Right lobe of liver (tissue), 6 donors: Measurements from ENCODE around the gene CFAP119. TPM values are rescaled to one million over a fixed set of nuclear protein-coding genes. Genes with fewer than 3 reads are reported as not detected.

Experiments
- ATAC-seq, 4 donors: fragments of 200-7000 bp; cut with Tn5 transposase; one replicate each; pipeline ENCODE4 v1.9.1; 2020; ENCODE audit warnings: mild to moderate bottlenecking in 4 of 4, moderate library complexity in 4 of 4
- DNase-seq, 3 donors: peaks; one replicate each; pipeline ENCODE4 v3.0.0-alpha.2; 2020
- H3K27ac ChIP-seq, 3 donors: fragments of 200-600 bp; one replicate each; pipeline ENCODE4 v1.8.0; 2022
- H3K27me3 ChIP-seq, 2 donors: fragments of 200-600 bp; one replicate each; pipeline ENCODE4 v1.8.0; 2022
- H3K36me3 ChIP-seq, 4 donors: fragments of 200-600 bp; sonication (generic) in 1 of 4; one replicate each; pipeline versions ENCODE4 v1.5.1 to v1.8.0; 2017 to 2022; ENCODE audit warnings: control low read depth in 1 of 4
- H3K4me1 ChIP-seq, 4 donors: fragments of 200-600 bp; sonication (generic) in 1 of 4; one replicate each; pipeline versions ENCODE4 v1.5.1 to v1.8.0; 2017 to 2022; ENCODE audit warnings: control low read depth in 1 of 4
- H3K4me3 ChIP-seq, 3 donors: fragments of 200-600 bp; one replicate each; pipeline ENCODE4 v1.8.0; 2022
- H3K9me3 ChIP-seq, 4 donors: fragments of 200-600 bp; sonication (generic) in 1 of 4; one replicate each; pipeline versions ENCODE4 v1.5.1 to v1.8.0; 2017 to 2022; ENCODE audit warnings: control low read depth in 1 of 4
- POLR2A ChIP-seq: fragments of 450-650 bp; IDR thresholded peaks from one replicate; pipeline ENCODE4 v1.6.1; 2017; ENCODE audit warnings: antibody characterized with exemption, mild to moderate bottlenecking
- WGBS: methylation state at CpG from one replicate; pipeline ENCODE4 v1.1.6; 2018; ENCODE audit warnings: low coverage, low lambda C conversion rate; ENCODE audit not compliant: insufficient coverage; ENCODE audit errors: missing lambda C conversion rate; 5-methylcytosine and 5-hydroxymethylcytosine counted together
- intact Hi-C, 2 donors: fragments of 100-400 bp; cut with DNase I; formaldehyde crosslinking; loops; one replicate each; pipeline versions ENCODE4 v1.11.2 to v1.14.1; 2022
- total RNA-seq, 6 experiments: library from RNA; depleted of rRNA in 2 of 6; stranded (reverse); fragments of >200 nt in 2 of 6; fragmentation: NEBNext Ultra II Directional in 3 of 6; extraction: Animal tissue kit (Norgen Biotek cat#: 25700) in 3 of 6; gene quantifications; one replicate each; pipeline versions ENCODE4 v1.1.0 to v1.2.4, GENCODE V29; 2016 to 2023
- TF ChIP-seq, protein P1 (sequence below), 4 donors: fragments of 200-600 bp in 3 of 4; fragments of 450-650 bp in 1 of 4; IDR thresholded peaks; one replicate each; pipeline versions ENCODE4 v1.5.1 to v1.8.0; 2016 to 2022; ENCODE audit warnings: antibody characterized with exemption in 4 of 4, mild to moderate bottlenecking in 2 of 4
- donor health status: DM: no; HTN: yes; CAD: no.
- donor health status: DM: no; HTN: no; CAD: no.
- donor health status: DM: no; HTN: no; CAD: no.
- donor health status: DM: no; HTN: yes; CAD: no.
- donor health status: DM: no; HTN: yes; CAD: no.

The CFAP119 gene
- total RNA-seq, 6 experiments from 2014 or later, result 0.19 to 1.8 (median 0.29) TPM; not detected in 1

DNA sequence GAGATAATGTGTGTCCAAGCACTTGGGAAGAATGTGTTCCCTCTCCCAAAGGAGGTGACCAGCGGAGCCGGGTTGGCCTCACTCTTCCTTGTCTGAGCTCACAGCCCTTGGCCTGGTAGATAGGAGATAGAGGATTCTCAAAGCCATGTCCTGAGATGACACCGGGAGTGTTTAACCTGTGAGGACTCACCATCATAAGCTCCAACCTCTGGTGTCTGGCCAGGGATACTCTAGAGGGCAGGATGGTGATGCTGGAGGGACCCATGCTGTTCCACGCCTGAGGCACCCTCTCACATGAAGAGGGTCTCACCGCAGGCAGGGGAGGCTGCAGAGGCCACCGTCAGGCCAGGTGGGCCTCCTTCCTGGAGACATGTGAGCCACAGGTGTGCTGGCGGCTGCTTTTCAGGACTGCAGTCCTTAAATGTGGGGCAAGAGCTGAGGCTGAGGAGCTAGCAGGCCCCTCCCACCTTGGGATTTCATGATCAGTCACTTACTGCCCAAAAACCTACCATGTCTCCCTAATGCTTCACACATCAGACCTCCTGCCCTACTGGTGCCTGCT, 31.7 kb upstream of the CFAP119 start:
- H3K4me1 ChIP-seq, result peaks cover 0 to 6% (median 0%) of the 10 kb centered on the region in 4 donors
- no peaks in the 10 kb centered on the region for H3K9me3 ChIP-seq
- intact Hi-C loops, result no loop called here
- no peak for TF ChIP-seq POLR2A
- TF ChIP-seq, protein P1, sequence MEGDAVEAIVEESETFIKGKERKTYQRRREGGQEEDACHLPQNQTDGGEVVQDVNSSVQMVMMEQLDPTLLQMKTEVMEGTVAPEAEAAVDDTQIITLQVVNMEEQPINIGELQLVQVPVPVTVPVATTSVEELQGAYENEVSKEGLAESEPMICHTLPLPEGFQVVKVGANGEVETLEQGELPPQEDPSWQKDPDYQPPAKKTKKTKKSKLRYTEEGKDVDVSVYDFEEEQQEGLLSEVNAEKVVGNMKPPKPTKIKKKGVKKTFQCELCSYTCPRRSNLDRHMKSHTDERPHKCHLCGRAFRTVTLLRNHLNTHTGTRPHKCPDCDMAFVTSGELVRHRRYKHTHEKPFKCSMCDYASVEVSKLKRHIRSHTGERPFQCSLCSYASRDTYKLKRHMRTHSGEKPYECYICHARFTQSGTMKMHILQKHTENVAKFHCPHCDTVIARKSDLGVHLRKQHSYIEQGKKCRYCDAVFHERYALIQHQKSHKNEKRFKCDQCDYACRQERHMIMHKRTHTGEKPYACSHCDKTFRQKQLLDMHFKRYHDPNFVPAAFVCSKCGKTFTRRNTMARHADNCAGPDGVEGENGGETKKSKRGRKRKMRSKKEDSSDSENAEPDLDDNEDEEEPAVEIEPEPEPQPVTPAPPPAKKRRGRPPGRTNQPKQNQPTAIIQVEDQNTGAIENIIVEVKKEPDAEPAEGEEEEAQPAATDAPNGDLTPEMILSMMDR (IDR thresholded peaks at IDR 0.05), result no peak
- H3K27me3 ChIP-seq, result no peaks in the 10 kb centered on the region
- ATAC-seq (peak in 1 of 4 donors; percentile 26), DNase-seq (no peak)
- no peaks in the 10 kb centered on the region for H3K36me3 ChIP-seq
- no peak overlapping the region for H3K27ac ChIP-seq
- no peak overlapping the region for H3K4me3 ChIP-seq
- no CpG with 5 or more reads among the region's 7 CpGs for WGBS

DNA sequence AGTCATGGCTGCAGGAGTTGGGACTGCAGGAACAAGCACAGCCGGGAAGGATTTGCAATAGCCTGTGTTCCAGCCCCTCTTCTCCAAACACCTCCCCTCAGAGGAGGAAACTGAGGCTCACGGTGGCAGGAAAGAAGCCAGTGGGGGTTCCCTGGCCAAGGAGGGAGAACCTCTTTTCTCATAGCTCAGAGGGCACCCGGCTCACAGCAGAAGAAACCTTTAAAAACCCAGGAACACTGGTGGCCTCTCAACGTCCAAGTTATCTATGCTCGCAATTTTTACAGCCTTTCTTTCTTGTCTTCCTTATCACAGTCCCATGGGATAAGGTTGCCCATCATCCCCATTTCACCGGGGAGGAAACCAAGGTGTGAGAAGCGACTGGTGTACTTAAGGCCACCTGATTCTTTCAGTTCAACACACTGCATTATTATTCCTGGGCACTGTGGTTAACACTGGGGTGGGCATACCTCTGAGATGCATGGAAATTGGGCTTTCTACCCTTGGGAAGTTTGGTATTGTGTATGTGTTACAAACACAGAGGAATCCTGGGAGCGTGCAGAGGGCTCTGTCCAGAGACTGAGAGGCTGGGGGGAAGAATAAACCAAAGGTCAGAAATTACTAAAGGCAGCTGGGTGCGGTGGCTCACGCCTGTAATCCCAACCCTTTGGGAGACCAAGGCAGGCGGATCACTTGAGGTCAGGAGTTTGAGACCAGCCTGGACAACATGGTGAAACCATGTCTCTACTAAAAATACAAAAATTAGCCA, 25.9 kb upstream of the CFAP119 start:
- no peak for DNase-seq

DNA sequence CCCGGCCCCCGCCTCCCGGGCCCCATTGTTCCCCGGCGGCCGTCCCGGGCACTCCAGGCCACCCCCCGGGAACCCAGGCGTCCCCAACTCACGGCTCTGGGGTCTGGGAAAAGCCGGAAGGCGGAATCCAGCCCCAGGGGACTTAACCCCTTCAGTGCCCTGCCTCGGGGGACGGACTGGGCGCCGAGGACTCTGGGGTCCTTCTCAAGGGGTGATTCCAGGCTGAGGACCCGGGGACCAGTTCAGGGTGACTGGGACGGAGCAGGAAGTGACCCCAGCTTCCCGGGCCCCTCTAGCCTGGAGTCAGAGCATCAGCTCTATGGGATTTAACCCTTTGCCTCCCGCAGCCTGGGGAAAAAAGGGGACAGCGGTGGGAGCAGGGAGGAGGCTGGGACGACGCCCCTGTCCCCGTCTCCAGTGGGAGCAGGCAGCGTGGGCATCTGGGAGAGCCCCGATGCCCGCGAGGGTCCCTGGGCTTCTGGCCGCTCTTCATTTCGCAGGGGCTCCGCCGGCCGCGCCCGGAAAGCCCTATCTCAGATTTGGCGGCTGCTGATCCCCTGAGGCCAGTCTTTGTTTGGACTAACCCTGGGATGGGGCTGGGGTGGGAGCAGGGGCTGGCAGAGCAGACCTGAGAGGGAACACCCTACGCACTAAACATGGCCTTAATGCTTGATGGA, 25.2 kb upstream of the CFAP119 start, which contains the start of gene ZNF629:
Gene ZNF629, minus strand, starts transcription at position 270 of the 677 bp plus-strand sequence. CDS start 2,723 bp downstream, outside the sequence.
- 0% methylated on average over 7 of the region's 37 CpGs for WGBS
- intact Hi-C loops, result no loop called here

More for the DNA sequence above, 25.9 kb upstream of the CFAP119 start:
- TF ChIP-seq, protein P1 (IDR thresholded peaks at IDR 0.05), result no peak
- TF ChIP-seq POLR2A, result no peak
- intact Hi-C loops, result no loop called here
- peaks cover 0 to 8% (median 0%) of the 10 kb centered on the region in 4 donors for H3K36me3 ChIP-seq
- peak in 1 of 4 donors; percentile 5 for ATAC-seq
- H3K4me1 ChIP-seq, result peaks cover 0 to 6% (median 0%) of the 10 kb centered on the region in 4 donors
- WGBS, result 56% methylated on average over 10 of the region's 11 CpGs
- no peaks in the 10 kb centered on the region for H3K27me3 ChIP-seq
- H3K9me3 ChIP-seq, result no peaks in the 10 kb centered on the region
- H3K4me3 ChIP-seq, result peak overlapping the region; percentile 77 to 98 (median 91)
- H3K27ac ChIP-seq, result peak overlapping the region; percentile 66 to 76 (median 73)

More for the DNA sequence above, 25.2 kb upstream of the CFAP119 start, which contains the start of gene ZNF629:
- no peaks in the 10 kb centered on the region for H3K27me3 ChIP-seq
- H3K27ac ChIP-seq, result peak within 1 kb of the TSS; percentile 66 to 76 (median 73)
- H3K36me3 ChIP-seq, result peaks cover 0 to 14% (median 2%) of the 10 kb centered on the region in 4 donors
- DNase-seq, result peak; percentile 54 to 73 (median 65)
- TF ChIP-seq, protein P1 (IDR thresholded peaks at IDR 0.05), result no peak
- TF ChIP-seq POLR2A, result no peak
- H3K4me1 ChIP-seq, result peaks cover 0 to 6% (median 0%) of the 10 kb centered on the region in 4 donors
- H3K9me3 ChIP-seq, result no peaks in the 10 kb centered on the region
- ATAC-seq, result peak; percentile 81 to 89 (median 84)
- H3K4me3 ChIP-seq, result peak within 1 kb of the TSS; percentile 77 to 98 (median 91)
